Neural progenitor cell (in vitro differentiated cells): Measurements from ENCODE around the gene MMEL1.

Experiments used
- CTCF ChIP-seq: fragments of 200-600 bp; sonication (generic); IDR thresholded peaks from 2 replicates; pipeline ENCODE4 v1.5.1; 2017; ENCODE audit warnings: antibody characterized with exemption, mild to moderate bottlenecking
- EZH2 ChIP-seq: fragments of 200-600 bp; sonication (generic); IDR thresholded peaks from 2 replicates; pipeline ENCODE4 v1.6.1; 2017; ENCODE audit warnings: antibody characterized with exemption, mild to moderate bottlenecking, moderate library complexity

- no peak for TF ChIP-seq CTCF
- no peak for TF ChIP-seq EZH2
These were observed 38.7 kb downstream of the MMEL1 start for GRCh38 chr1:2594001-2594640.
